ENCODE measurements around the gene MPZL1. TPM values are rescaled to one million over a fixed set of nuclear protein-coding genes. Genes with fewer than 3 reads are reported as not detected.
"Not testable (repeated sequence)": the region's sequence is repeated elsewhere in the genome, so short reads cannot be mapped to it uniquely, and the experiment has no call there.

The MPZL1 gene
- total RNA-seq, 1 donor: 358 TPM

DNA sequence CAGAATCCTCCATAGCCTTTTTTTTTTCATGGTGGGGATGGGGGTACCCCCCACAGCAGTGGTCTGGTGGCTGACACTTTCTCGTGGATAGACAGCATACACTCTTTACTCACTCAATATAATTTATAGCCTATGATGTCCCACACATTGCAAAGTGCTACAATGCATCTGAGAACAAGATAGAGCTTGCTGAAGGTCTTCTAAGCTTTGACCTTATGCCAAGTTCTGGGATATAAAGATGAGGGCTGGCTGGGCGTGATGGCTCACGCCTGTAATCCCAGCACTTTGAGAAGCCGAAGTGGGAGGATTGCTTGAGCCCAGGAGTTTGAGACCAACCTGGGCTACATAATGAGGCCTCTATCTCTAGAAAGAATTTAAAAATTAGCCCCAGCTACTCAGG is 78.0 kb downstream of the MPZL1 start:
- no peak overlapping the region for H3K4me3 ChIP-seq (ENCODE audit: low read depth, low read length)
- TF ChIP-seq, protein P1, sequence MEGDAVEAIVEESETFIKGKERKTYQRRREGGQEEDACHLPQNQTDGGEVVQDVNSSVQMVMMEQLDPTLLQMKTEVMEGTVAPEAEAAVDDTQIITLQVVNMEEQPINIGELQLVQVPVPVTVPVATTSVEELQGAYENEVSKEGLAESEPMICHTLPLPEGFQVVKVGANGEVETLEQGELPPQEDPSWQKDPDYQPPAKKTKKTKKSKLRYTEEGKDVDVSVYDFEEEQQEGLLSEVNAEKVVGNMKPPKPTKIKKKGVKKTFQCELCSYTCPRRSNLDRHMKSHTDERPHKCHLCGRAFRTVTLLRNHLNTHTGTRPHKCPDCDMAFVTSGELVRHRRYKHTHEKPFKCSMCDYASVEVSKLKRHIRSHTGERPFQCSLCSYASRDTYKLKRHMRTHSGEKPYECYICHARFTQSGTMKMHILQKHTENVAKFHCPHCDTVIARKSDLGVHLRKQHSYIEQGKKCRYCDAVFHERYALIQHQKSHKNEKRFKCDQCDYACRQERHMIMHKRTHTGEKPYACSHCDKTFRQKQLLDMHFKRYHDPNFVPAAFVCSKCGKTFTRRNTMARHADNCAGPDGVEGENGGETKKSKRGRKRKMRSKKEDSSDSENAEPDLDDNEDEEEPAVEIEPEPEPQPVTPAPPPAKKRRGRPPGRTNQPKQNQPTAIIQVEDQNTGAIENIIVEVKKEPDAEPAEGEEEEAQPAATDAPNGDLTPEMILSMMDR (IDR thresholded peaks at IDR 0.05; ENCODE audit: insufficient read depth, low read depth, low read length): no peak
- DNase-seq (ENCODE audit: low read depth): no peak

DNA sequence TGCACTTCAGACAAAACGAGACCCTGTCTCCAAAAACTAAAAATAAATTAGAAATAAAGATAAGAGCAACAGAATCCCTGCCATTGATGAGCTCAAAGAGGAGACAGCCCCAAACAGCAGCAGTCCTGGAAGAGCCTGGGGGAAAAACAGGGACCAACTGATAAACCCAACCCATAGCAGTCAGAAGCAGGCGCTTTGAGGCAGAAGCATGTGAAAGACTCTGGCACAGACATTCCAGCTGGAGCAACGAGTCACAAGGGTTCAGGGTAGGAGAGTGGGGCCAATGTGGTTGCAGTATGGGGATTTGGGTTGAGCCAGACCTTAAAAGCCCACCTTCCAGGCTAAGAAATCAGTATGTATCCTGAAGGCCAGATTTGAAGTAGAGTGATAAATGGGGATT is 78.5 kb downstream of the MPZL1 start:
- DNase-seq (ENCODE audit: low read depth): no peak
- TF ChIP-seq, protein P1 (IDR thresholded peaks at IDR 0.05; ENCODE audit: insufficient read depth, low read depth, low read length): no peak
- no peak overlapping the region for H3K4me3 ChIP-seq (ENCODE audit: low read depth, low read length)

DNA sequence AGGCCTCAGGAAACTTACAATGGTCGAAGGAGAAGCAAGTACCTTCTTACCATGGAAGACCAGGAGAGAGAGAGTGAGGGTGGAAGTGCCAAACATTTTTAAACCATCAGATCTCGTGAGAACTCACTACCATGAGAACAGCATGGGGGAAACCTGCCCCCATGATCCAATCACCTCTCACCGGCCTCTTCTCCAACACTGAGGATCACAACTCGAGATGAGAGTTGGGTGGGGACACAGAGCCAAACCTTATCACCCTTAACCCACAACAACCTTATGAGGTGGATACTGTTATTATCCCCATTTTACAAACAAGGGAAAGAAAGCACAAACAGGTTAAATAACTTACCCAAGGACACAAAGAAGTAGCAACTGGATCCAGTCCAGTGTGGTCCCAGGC is 80.5 kb downstream of the MPZL1 start:
- H3K4me3 ChIP-seq (ENCODE audit: low read depth, low read length): no peak overlapping the region
- DNase-seq (ENCODE audit: low read depth): no peak
- TF ChIP-seq, protein P1 (IDR thresholded peaks at IDR 0.05; ENCODE audit: insufficient read depth, low read depth, low read length): no peak

DNA sequence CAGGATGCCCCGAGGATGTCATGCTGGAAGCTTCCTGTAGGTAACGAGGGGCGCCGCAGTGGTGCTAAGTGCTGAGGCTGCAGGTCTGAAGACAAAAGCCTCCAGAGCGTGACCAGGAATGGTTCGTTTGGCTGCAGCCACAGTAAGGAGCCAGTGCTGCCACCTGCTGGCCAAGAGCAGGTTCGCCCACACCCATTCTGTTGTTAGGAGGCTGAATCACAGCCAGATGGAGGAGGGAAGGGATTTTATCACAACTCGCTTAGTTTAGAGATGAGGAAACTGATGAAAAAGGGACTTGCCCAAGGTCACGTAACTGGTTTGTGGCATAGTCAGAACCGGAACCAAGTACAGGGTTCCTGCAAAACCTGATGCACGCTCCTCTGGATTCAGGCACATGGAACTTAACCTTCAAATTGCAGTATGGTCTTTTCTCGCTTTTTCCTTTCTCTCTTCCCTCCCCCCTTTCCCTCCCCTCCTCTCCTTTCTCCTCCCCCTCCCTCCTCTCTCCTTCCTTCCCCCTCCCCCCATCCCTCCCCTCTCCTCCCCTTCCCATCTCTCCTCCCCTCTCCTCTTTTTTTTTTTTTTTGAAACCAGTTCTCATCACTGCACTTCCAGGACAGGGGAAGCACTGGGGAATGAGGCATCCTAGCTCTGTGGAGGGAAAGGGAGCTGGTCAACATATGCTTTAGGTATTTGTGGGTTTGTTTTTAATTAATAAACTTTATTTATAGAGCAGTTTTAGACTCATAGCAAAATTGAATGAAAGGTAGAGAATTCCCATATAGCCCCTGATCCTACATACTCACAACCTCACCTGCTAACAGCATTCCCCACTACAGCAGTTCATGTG is 81.8 kb downstream of the MPZL1 start:
- TF ChIP-seq, protein P1 (IDR thresholded peaks at IDR 0.05; ENCODE audit: insufficient read depth, low read depth, low read length): peak; percentile 98
- H3K4me3 ChIP-seq (ENCODE audit: low read depth, low read length): no peak overlapping the region
- DNase-seq (ENCODE audit: low read depth): peak; percentile 94

DNA sequence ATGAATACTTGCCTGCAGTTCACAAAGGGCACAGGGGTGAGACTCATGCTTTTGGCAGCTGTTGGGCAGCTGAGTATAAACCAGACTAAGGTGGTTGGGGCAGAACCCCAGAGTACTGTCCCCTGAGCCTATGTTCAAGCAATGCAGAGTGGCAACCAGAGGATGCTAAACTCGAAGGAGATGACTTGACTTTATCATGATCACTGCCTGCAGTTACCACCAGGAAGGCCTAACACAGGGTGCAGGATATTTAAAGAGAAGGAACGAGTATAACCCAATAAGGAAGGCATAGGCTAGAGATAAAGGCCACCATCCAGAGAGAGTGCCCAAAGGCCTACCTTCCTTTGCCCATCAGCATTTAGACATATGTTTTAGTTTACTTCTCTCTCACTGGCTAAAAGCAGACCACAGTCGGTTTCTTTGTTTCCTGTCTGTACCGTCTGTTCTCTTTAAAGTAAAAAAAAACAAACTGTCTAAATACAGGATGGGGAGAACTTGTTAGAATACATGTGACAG is 83.3 kb downstream of the MPZL1 start:
- DNase-seq (ENCODE audit: low read depth): peak; percentile 16
- TF ChIP-seq, protein P1 (IDR thresholded peaks at IDR 0.05; ENCODE audit: insufficient read depth, low read depth, low read length): no peak
- no peak overlapping the region for H3K4me3 ChIP-seq (ENCODE audit: low read depth, low read length)

DNA sequence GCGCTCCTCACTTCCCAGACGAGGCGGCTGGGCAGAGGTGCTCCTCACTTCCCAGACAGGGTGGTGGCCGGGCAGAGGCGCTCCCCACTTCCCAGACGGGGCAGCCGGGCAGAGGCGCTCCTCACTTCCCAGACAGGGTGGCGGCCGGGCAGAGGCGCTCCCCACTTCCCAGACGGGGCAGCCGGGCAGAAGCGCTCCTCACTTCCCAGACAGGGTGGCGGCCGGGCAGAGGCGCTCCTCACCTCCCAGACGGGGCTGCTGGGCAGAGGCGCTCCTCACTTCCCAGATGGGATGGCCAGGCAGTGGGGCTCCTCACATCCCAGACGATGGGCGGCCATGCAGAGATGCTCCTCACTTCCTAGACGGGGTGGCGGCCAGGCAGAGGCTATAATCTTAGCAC is 84.5 kb downstream of the MPZL1 start:
- not testable (repeated sequence) for DNase-seq (ENCODE audit: low read depth); H3K4me3 ChIP-seq (ENCODE audit: low read depth, low read length)

DNA sequence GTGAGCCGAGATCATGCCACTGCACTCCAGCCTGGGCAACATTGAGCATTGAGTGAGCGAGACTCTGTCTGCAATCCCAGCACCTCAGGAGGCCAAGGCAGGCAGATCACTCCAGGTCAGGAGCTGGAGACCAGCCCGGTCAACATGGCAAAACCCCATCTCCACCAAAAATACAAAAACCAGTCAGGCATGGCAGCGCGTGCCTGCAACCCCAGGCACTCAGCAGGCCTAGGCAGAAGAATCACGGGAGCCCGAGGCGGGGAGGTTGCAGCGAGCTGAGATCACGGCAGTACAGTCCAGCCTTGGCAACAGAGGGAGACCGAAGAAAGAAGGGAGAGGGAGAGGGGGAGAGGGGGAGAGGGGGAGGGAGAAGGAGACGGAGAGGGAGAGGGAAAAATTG is 84.9 kb downstream of the MPZL1 start:
- not testable (repeated sequence) for H3K4me3 ChIP-seq (ENCODE audit: low read depth, low read length); DNase-seq (ENCODE audit: low read depth)

DNA sequence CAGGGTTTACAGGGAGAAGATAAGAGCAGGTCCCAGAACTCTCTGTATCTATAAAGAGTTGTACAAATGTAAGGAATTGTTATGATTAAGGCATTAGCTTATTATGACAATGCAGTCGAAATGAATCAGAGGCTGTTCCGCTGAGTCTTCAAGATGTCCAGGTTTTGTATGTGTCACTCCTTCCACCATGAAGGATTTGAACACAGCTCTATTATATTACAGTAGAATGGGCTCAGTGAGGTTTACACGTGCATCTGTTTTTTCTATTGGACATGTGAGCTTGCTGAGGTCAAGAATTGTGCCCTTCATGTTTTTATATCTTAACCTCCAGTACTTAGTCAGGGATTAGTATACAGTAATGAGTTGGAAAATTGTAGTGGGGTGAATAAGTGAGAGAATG is 86.3 kb downstream of the MPZL1 start:
- DNase-seq (ENCODE audit: low read depth): no peak
- TF ChIP-seq, protein P1 (IDR thresholded peaks at IDR 0.05; ENCODE audit: insufficient read depth, low read depth, low read length): no peak
- H3K4me3 ChIP-seq (ENCODE audit: low read depth, low read length): no peak overlapping the region

Measured in fibroblast of villous mesenchyme (primary cell).